ENCODE results near the gene CRYBG3.

Gene CRYBG3

DNA sequence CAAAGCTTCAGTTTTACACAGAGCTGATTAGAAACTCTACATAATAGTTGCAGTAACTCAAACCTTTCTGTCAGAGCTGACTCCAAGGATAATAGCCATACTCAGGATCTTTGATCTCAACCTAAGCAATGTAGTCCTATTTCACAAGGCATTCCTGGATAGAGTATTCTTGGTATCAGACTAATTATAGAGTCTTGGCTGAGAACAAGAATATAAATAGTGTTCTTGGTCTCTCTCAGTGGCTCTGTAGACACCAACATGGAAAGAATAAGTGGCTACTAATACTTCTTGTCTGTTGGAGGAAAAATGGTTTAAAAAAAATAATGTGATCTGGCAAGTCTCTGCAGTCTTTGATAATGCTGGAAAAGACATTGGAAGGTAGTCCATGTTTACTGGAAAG lies 94.8 kb downstream of the CRYBG3 start:
- DNase-seq (ENCODE audit: low read depth), result no peak
- TF ChIP-seq, protein P1, sequence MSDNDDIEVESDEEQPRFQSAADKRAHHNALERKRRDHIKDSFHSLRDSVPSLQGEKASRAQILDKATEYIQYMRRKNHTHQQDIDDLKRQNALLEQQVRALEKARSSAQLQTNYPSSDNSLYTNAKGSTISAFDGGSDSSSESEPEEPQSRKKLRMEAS (IDR thresholded peaks at IDR 0.05; ENCODE audit: low read depth, low read length), result no peak
- no peak for TF ChIP-seq POLR2A (IDR thresholded peaks at IDR 0.05; ENCODE audit: extremely low read depth, insufficient read length)
- no peak for TF ChIP-seq MYC (IDR thresholded peaks at IDR 0.05; ENCODE audit: low read depth, low read length)
- no peak for TF ChIP-seq CTCF (IDR thresholded peaks at IDR 0.05; ENCODE audit: low read depth, low read length)
- no peak overlapping the region for H3K4me3 ChIP-seq (ENCODE audit: low read depth, low read length)

- no peak for DNase-seq (ENCODE audit: low read depth)
Measured at GRCh38 chr3:97917813-97918536, 96.2 kb downstream of the CRYBG3 start.

GRCh38 chr3:97927704-97928103 lies 105.9 kb downstream of the CRYBG3 start:
- DNase-seq (ENCODE audit: low read depth), result no peak
- TF ChIP-seq MYC (IDR thresholded peaks at IDR 0.05; ENCODE audit: low read depth, low read length), result no peak
- no peak overlapping the region for H3K4me3 ChIP-seq (ENCODE audit: low read depth, low read length)

More at GRCh38 chr3:97917813-97918536, 96.2 kb downstream of the CRYBG3 start:
- TF ChIP-seq POLR2A (IDR thresholded peaks at IDR 0.05; ENCODE audit: extremely low read depth, insufficient read length), result no peak
- TF ChIP-seq, protein P1 (IDR thresholded peaks at IDR 0.05; ENCODE audit: low read depth, low read length), result no peak
- no peak for TF ChIP-seq MYC (IDR thresholded peaks at IDR 0.05; ENCODE audit: low read depth, low read length)
- TF ChIP-seq CTCF (IDR thresholded peaks at IDR 0.05; ENCODE audit: low read depth, low read length), result no peak
- H3K4me3 ChIP-seq (ENCODE audit: low read depth, low read length), result no peak overlapping the region

- no peak overlapping the region for H3K4me3 ChIP-seq (ENCODE audit: low read depth, low read length)
- no peak for DNase-seq (ENCODE audit: low read depth)
- TF ChIP-seq POLR2A (IDR thresholded peaks at IDR 0.05; ENCODE audit: extremely low read depth, insufficient read length) (no peak), MYC (IDR thresholded peaks at IDR 0.05; ENCODE audit: low read depth, low read length) (no peak), CTCF (IDR thresholded peaks at IDR 0.05; ENCODE audit: low read depth, low read length) (no peak)
Measured at GRCh38 chr3:97928986-97929385, 107.2 kb downstream of the CRYBG3 start.

DNA sequence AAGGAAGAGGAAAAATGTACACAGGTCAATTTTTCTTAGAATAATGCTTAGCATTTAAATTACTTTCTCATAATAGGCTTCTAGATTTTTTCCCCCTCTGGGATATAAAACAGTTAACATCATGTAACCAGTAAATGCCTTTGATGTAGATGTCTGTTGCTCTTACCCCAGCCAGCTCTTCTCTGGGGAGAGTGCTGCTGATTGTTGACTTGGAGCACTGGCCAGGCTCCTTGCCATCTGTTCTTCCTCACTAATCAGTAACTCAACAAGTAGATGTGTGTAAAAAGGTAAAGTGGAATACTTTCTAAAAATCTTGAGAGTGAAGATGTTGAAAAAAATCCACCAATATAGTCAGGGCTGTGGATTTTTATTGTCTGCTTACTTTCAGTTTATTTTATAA lies 108.2 kb downstream of the CRYBG3 start:
- TF ChIP-seq POLR2A (IDR thresholded peaks at IDR 0.05; ENCODE audit: extremely low read depth, insufficient read length) (no peak), MYC (IDR thresholded peaks at IDR 0.05; ENCODE audit: low read depth, low read length) (no peak), CTCF (IDR thresholded peaks at IDR 0.05; ENCODE audit: low read depth, low read length) (no peak)
- TF ChIP-seq, protein P1 (IDR thresholded peaks at IDR 0.05; ENCODE audit: low read depth, low read length), result no peak
- no peak for DNase-seq (ENCODE audit: low read depth)
- H3K4me3 ChIP-seq (ENCODE audit: low read depth, low read length), result no peak overlapping the region

DNA sequence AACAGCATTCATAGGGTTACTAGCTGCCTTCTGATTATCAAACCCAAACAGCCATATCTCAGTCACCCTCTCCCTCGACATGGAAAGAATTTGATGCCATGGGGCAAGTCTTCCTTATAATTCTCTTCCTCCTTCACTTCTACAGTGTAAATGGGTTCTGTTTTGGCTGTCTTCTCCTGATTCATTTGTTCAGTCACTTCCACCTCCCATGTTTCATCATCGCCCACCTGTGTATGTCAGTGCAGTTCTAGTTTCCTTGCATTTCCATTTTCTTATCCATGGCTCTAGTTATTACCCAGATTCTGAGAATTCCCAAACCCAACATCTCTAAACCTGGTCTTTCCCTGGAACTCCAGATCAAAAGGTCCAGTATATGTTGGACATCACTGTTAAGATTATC lies 109.4 kb downstream of the CRYBG3 start:
- DNase-seq (ENCODE audit: low read depth), result no peak
- TF ChIP-seq POLR2A (IDR thresholded peaks at IDR 0.05; ENCODE audit: extremely low read depth, insufficient read length) (no peak), MYC (IDR thresholded peaks at IDR 0.05; ENCODE audit: low read depth, low read length) (no peak), CTCF (IDR thresholded peaks at IDR 0.05; ENCODE audit: low read depth, low read length) (no peak)
- TF ChIP-seq, protein P1 (IDR thresholded peaks at IDR 0.05; ENCODE audit: low read depth, low read length), result no peak
- no peak overlapping the region for H3K4me3 ChIP-seq (ENCODE audit: low read depth, low read length)
